ENCODE data around the gene SPRR4.

DNA sequence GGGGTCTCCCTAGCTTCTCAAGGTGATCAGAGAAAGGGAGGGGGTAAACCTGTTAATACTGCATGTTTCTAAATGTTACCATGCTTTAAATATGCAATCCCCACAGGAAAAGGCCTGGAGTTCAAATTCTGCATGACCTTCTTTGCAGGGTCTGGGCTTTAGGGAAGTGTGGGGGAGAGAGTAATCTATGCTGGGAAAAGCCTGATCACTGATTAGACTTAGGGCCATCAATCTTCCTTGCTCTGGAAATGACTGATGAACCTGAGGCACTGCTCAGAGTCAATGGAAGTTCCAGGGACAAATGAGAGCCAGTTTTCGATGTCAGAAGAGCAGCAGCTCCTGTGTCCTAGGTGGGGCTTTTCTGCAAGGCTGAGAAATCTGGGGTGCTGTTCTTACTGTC, 10.2 kb downstream of the SPRR4 start:
- TF ChIP-seq SMAD4 (CRISPR knock-in tag; IDR thresholded peaks at IDR 0.05) (no peak), FOXK1 (CRISPR knock-in tag; IDR thresholded peaks at IDR 0.05) (no peak), GABPB1 (CRISPR knock-in tag; IDR thresholded peaks at IDR 0.05) (no peak), RELA (CRISPR knock-in tag; IDR thresholded peaks at IDR 0.05; ENCODE audit: borderline replicate concordance) (no peak), NR2C2 (CRISPR knock-in tag; IDR thresholded peaks at IDR 0.05) (no peak), FOXP1 (CRISPR knock-in tag; IDR thresholded peaks at IDR 0.05; ENCODE audit: borderline replicate concordance) (no peak)
- TF ChIP-seq, protein P1, sequence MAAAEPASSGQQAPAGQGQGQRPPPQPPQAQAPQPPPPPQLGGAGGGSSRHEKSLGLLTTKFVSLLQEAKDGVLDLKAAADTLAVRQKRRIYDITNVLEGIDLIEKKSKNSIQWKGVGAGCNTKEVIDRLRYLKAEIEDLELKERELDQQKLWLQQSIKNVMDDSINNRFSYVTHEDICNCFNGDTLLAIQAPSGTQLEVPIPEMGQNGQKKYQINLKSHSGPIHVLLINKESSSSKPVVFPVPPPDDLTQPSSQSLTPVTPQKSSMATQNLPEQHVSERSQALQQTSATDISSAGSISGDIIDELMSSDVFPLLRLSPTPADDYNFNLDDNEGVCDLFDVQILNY (CRISPR knock-in tag; IDR thresholded peaks at IDR 0.05): no peak
- TF ChIP-seq, protein P2, sequence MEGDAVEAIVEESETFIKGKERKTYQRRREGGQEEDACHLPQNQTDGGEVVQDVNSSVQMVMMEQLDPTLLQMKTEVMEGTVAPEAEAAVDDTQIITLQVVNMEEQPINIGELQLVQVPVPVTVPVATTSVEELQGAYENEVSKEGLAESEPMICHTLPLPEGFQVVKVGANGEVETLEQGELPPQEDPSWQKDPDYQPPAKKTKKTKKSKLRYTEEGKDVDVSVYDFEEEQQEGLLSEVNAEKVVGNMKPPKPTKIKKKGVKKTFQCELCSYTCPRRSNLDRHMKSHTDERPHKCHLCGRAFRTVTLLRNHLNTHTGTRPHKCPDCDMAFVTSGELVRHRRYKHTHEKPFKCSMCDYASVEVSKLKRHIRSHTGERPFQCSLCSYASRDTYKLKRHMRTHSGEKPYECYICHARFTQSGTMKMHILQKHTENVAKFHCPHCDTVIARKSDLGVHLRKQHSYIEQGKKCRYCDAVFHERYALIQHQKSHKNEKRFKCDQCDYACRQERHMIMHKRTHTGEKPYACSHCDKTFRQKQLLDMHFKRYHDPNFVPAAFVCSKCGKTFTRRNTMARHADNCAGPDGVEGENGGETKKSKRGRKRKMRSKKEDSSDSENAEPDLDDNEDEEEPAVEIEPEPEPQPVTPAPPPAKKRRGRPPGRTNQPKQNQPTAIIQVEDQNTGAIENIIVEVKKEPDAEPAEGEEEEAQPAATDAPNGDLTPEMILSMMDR (IDR thresholded peaks at IDR 0.05): no peak
- TF ChIP-seq, protein P3, sequence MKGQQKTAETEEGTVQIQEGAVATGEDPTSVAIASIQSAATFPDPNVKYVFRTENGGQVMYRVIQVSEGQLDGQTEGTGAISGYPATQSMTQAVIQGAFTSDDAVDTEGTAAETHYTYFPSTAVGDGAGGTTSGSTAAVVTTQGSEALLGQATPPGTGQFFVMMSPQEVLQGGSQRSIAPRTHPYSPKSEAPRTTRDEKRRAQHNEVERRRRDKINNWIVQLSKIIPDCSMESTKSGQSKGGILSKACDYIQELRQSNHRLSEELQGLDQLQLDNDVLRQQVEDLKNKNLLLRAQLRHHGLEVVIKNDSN (CRISPR knock-in tag; IDR thresholded peaks at IDR 0.05): no peak
- TF ChIP-seq, protein P4, sequence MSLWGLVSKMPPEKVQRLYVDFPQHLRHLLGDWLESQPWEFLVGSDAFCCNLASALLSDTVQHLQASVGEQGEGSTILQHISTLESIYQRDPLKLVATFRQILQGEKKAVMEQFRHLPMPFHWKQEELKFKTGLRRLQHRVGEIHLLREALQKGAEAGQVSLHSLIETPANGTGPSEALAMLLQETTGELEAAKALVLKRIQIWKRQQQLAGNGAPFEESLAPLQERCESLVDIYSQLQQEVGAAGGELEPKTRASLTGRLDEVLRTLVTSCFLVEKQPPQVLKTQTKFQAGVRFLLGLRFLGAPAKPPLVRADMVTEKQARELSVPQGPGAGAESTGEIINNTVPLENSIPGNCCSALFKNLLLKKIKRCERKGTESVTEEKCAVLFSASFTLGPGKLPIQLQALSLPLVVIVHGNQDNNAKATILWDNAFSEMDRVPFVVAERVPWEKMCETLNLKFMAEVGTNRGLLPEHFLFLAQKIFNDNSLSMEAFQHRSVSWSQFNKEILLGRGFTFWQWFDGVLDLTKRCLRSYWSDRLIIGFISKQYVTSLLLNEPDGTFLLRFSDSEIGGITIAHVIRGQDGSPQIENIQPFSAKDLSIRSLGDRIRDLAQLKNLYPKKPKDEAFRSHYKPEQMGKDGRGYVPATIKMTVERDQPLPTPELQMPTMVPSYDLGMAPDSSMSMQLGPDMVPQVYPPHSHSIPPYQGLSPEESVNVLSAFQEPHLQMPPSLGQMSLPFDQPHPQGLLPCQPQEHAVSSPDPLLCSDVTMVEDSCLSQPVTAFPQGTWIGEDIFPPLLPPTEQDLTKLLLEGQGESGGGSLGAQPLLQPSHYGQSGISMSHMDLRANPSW (CRISPR knock-in tag; conservative IDR thresholded peaks at IDR 0.05; ENCODE audit: low read depth): no peak
- TF ChIP-seq, protein P5, sequence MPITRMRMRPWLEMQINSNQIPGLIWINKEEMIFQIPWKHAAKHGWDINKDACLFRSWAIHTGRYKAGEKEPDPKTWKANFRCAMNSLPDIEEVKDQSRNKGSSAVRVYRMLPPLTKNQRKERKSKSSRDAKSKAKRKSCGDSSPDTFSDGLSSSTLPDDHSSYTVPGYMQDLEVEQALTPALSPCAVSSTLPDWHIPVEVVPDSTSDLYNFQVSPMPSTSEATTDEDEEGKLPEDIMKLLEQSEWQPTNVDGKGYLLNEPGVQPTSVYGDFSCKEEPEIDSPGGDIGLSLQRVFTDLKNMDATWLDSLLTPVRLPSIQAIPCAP (CRISPR knock-in tag; IDR thresholded peaks at IDR 0.05): no peak
- TF ChIP-seq, protein P6, sequence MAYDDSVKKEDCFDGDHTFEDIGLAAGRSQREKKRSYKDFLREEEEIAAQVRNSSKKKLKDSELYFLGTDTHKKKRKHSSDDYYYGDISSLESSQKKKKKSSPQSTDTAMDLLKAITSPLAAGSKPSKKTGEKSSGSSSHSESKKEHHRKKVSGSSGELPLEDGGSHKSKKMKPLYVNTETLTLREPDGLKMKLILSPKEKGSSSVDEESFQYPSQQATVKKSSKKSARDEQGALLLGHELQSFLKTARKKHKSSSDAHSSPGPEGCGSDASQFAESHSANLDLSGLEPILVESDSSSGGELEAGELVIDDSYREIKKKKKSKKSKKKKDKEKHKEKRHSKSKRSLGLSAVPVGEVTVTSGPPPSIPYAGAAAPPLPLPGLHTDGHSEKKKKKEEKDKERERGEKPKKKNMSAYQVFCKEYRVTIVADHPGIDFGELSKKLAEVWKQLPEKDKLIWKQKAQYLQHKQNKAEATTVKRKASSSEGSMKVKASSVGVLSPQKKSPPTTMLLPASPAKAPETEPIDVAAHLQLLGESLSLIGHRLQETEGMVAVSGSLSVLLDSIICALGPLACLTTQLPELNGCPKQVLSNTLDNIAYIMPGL (CRISPR knock-in tag; IDR thresholded peaks at IDR 0.05): no peak

Measured in WTC11 (cell line).